ENCODE data around the gene DPY19L1. TPM values are rescaled to one million over a fixed set of nuclear protein-coding genes. Genes with fewer than 3 reads are reported as not detected.

DPY19L1 gene
- total and polyA plus RNA-seq, 5 donors = 11.9 to 36.6 (median 31.5) TPM

DNA sequence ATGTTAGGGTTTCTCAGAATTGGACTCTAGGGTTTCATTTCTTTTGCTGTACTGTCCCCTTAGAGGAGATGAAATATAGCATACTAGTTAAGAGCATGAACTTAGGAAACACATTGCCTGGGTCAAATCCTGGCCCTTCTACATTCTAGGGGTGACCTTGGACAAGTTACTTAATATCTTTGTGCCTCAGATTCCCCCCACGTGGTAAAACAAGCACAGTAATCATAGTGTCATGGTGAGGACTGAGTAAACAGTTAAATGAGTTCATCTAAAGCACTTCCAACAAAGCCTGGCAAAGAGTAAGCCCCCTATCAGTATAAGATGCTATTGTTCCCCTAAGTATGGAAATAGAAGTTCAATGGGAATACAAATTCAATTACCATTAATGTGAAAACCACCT, 5.1 kb downstream of the DPY19L1 start:
- no peaks in the 10 kb centered on the region for H3K27me3 ChIP-seq (ENCODE audit: control insufficient read depth, insufficient read depth)
- no peak for ATAC-seq
- intact Hi-C loops (cut with DNase I) = loop anchor here in 1 of 4 donors (10.0 kb wide), 1 partner anchor 207 kb away; no protein-coding TSS in a partner anchor
- H3K27ac ChIP-seq (ENCODE audit: low read length) = no peak overlapping the region
- WGBS = 16% methylated on average over 1 of the region's 1 CpG
- no peak for DNase-seq
- no peaks in the 10 kb centered on the region for H3K9me3 ChIP-seq (ENCODE audit: control insufficient read depth, low read length)
- H3K4me3 ChIP-seq (ENCODE audit: low read length) = no peak overlapping the region
- peaks cover 3% of the 10 kb centered on the region for H3K4me1 ChIP-seq (ENCODE audit: control insufficient read depth, insufficient read depth, low read length)

DNA sequence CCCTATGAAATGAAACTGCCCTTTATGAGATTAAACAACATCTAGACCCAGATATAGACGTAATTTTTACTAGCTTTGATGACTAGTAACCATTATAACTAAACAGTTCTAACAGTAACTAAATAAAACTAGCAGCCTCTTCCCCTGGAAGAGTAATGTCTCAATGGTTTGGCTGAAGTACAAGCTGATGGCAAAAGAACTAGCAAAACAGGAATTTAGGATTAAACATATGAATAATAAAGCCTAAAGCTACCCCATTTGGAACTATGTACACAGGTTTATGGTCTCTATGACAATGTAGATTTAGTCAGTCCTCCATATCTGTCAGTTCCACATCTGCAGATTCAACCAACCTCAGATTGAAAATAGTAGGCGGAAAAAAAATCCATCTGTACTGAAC, 6.4 kb downstream of the DPY19L1 start:
- intact Hi-C loops (cut with DNase I) = loop anchor here in 1 of 4 donors (10.0 kb wide), 1 partner anchor 206 kb away; no protein-coding TSS in a partner anchor
- Histone ChIP-seq H3K4me1 (ENCODE audit: control insufficient read depth, insufficient read depth, low read length) (peaks cover 3% of the 10 kb centered on the region), H3K9me3 (ENCODE audit: control insufficient read depth, low read length) (no peaks in the 10 kb centered on the region), H3K27me3 (ENCODE audit: control insufficient read depth, insufficient read depth) (no peaks in the 10 kb centered on the region), H3K27ac (ENCODE audit: low read length) (no peak overlapping the region), H3K4me3 (ENCODE audit: low read length) (no peak overlapping the region)
- ATAC-seq (no peak), DNase-seq (no peak)
- 93% methylated on average over 2 of the region's 2 CpGs for WGBS

DNA sequence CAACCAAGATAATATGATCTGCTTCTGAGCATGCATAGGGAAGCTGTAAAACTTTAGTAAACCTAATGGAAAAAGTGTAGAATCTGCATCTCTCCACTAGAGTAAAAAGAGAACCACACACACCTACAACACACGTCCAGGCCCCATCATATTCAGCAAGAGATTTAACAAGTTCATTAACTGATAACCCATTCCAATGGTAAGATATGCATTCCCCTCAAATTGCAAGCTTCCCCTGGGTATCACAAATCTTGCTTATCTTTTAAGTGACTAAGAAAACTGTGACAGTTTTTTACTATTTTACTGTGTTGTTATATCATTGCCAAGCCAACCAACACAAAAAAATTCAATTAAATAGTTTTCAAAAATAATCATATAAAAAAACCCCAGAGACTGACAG, 8.0 kb downstream of the DPY19L1 start:
- DNase-seq (no peak), ATAC-seq (no peak)
- no peaks in the 10 kb centered on the region for H3K27me3 ChIP-seq (ENCODE audit: control insufficient read depth, insufficient read depth)
- H3K4me1 ChIP-seq (ENCODE audit: control insufficient read depth, insufficient read depth, low read length) = peaks cover 2% of the 10 kb centered on the region
- no peak overlapping the region for H3K27ac ChIP-seq (ENCODE audit: low read length)
- no peaks in the 10 kb centered on the region for H3K9me3 ChIP-seq (ENCODE audit: control insufficient read depth, low read length)
- H3K4me3 ChIP-seq (ENCODE audit: low read length) = no peak overlapping the region
- intact Hi-C loops (cut with DNase I) = no loop called here
- WGBS = 67% methylated on average over 1 of the region's 1 CpG

DNA sequence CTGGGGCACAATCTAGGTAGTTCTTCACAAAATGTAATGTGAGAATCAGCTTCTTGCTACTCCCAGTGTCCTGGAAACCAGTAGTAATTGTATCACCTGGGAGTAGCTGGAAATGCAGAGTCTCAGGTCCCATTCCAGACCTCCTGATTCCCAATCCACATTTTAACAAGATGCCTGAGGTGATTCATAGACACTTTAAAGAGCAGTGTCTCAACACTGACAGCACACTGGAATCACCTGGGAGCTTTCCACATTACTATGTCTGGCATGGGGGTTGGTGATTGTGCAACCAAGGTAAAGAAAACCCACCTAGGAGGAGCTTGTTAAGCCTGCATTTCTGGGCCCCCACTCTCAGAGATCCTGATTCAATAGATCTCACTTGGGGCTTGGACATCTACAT, 11.1 kb downstream of the DPY19L1 start:
- intact Hi-C loops (cut with DNase I) = no loop called here
- H3K4me3 ChIP-seq (ENCODE audit: low read length) = no peak overlapping the region
- H3K27me3 ChIP-seq (ENCODE audit: control insufficient read depth, insufficient read depth) = no peaks in the 10 kb centered on the region
- peaks cover 2% of the 10 kb centered on the region for H3K4me1 ChIP-seq (ENCODE audit: control insufficient read depth, insufficient read depth, low read length)
- no peak overlapping the region for H3K27ac ChIP-seq (ENCODE audit: low read length)
- ATAC-seq (no peak), DNase-seq (no peak)
- H3K9me3 ChIP-seq (ENCODE audit: control insufficient read depth, low read length) = no peaks in the 10 kb centered on the region

DNA sequence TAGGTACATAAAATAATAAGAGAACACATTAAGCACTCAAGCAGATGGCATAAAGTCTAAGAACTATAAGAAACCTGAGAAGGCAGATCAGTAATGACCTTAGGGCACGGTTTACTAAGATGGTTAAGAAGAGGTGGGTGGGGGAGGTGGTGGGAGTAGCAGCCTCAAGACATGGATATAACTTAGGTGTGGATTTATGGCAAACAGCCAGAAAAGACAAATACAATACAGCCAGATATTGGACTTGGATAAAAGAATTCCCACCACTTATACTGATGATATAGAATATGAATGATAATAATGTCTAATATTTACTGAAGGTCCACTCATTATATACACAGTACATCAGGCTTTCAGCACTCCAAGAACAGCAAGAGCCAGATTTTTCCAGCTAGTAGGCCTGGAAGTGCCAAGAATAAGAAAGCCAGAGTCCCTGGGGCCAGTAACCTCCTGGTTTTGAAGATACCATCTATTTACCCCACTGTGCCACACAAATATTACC, 11.9 kb downstream of the DPY19L1 start:
- 71% methylated on average over 1 of the region's 1 CpG for WGBS
- H3K27me3 ChIP-seq (ENCODE audit: control insufficient read depth, insufficient read depth) = no peaks in the 10 kb centered on the region
- intact Hi-C loops (cut with DNase I) = no loop called here
- peak in 1 of 2 donors; percentile 49 for ATAC-seq
- DNase-seq = no peak
- H3K27ac ChIP-seq (ENCODE audit: low read length) = no peak overlapping the region
- H3K4me3 ChIP-seq (ENCODE audit: low read length) = no peak overlapping the region
- no peaks in the 10 kb centered on the region for H3K9me3 ChIP-seq (ENCODE audit: control insufficient read depth, low read length)
- peaks cover 2% of the 10 kb centered on the region for H3K4me1 ChIP-seq (ENCODE audit: control insufficient read depth, insufficient read depth, low read length)

DNA sequence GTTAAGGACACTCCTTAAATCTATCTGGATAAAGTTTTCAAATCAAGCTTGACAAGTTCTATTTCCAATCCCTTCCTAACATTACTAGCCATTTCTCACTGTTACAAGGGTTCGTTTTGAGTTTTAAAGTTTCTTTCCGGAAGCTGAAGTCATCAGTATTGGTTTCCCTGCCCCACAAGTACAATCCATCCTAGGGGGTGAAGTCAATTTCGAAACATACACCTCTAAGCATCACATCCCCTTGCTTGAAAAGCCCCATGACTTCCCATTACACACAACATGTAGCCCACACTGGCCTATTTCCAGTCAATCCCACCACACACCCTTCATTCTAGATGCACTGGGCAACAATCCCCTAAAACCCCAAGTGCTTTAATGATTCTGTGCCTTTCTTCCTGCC, 13.0 kb downstream of the DPY19L1 start:
- Histone ChIP-seq H3K4me1 (ENCODE audit: control insufficient read depth, insufficient read depth, low read length) (peaks cover 2% of the 10 kb centered on the region), H3K27me3 (ENCODE audit: control insufficient read depth, insufficient read depth) (no peaks in the 10 kb centered on the region), H3K9me3 (ENCODE audit: control insufficient read depth, low read length) (no peaks in the 10 kb centered on the region), H3K27ac (ENCODE audit: low read length) (no peak overlapping the region), H3K4me3 (ENCODE audit: low read length) (no peak overlapping the region)
- no peak for ATAC-seq
- no peak for DNase-seq
- intact Hi-C loops (cut with DNase I) = no loop called here
- WGBS = 94% methylated on average over 3 of the region's 3 CpGs

DNA sequence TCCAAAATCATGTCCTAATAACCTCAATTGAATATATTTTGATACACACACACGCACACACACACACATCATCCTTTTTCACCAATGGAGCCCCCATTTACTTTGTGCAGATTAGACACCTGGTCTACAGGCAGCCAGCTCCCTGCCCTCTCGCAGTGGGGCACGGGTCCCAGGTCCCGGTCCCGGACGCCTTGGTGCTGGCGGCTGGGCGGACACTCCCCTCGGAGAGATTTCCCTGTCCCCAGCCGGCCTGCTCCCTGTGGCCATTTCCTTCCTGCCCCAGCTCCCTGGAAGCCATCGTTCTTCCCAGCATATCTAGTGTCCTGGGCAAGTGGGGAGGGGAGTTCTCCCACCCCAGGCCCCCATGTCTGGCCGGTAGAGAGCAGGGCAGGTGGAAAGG, 14.6 kb downstream of the DPY19L1 start:
- WGBS = 87% methylated on average over 12 of the region's 12 CpGs
- Histone ChIP-seq H3K27me3 (ENCODE audit: control insufficient read depth, insufficient read depth) (no peaks in the 10 kb centered on the region), H3K9me3 (ENCODE audit: control insufficient read depth, low read length) (no peaks in the 10 kb centered on the region), H3K4me1 (ENCODE audit: control insufficient read depth, insufficient read depth, low read length) (peaks cover 2% of the 10 kb centered on the region), H3K4me3 (ENCODE audit: low read length) (no peak overlapping the region), H3K27ac (ENCODE audit: low read length) (no peak overlapping the region)
- no peak for DNase-seq
- no peak for ATAC-seq
- intact Hi-C loops (cut with DNase I) = no loop called here

DNA sequence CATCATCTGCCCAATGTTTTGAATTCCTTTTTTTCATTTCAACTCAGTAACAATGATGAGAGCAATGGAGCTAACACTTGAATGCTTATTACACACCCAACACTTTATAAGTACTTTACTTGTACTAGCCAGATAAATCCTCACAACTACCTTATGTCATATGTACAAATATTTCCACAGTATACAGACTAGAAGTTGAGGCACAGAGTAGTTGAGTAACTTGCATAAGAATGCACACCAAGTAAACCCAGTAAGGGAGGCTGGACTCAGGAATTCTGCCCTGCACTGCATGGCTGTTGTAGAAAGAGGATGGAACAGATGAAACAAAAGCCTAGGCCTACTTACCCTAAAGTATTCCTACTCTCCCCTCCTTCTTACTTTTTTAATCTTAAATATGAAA, 15.8 kb downstream of the DPY19L1 start:
- Histone ChIP-seq H3K4me1 (ENCODE audit: control insufficient read depth, insufficient read depth, low read length) (peaks cover 2% of the 10 kb centered on the region), H3K27me3 (ENCODE audit: control insufficient read depth, insufficient read depth) (no peaks in the 10 kb centered on the region), H3K9me3 (ENCODE audit: control insufficient read depth, low read length) (no peaks in the 10 kb centered on the region), H3K4me3 (ENCODE audit: low read length) (no peak overlapping the region), H3K27ac (ENCODE audit: low read length) (no peak overlapping the region)
- DNase-seq (no peak), ATAC-seq (no peak)
- intact Hi-C loops (cut with DNase I) = no loop called here

DNA sequence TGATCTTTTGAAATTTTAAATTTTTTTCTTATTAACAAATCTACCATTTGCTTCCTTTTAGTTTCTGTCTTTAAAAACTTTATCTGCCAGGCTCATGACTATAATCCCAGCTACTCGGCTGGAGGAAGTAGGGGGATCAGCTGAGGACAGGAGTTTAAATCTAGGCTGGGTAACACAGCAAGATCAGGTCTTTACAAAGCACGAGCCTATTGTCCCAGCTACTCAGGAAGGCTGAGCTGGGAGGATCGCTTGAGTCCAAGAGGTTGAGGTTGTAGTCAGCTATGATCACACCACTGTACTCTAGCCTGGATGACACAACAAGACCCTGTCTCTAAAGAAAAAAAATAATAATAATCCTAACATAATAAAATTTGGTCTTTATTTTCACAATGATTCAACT, 17.5 kb downstream of the DPY19L1 start:
- intact Hi-C loops (cut with DNase I) = no loop called here
- ATAC-seq = no peak
- WGBS = 68% methylated on average over 3 of the region's 3 CpGs

DNA sequence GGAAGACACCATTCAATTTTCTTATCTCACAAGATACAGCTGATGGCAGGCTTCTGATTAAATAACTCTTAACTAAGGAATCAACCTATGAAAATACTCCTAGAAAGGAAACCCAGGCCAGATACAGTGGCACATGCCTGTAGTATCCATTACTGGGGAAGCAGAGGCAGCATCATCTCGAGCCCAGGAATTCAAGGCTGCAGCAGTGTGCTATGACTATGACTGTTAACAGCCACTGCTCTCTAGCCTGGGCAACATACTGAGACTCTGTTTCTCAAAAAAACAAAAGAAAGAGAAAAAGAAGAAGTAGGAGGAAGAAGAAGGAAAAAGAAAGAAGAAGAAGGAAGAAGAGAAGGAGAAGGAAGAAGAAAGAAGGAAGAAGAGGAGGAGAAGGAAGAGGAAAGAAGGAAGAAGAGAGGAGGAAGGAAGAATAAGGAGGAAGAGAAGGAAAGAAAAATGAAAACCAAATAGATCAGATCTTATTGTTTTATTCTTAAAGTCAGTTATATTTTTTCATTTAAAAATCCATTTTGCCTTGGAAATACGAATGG, 18.0 kb downstream of the DPY19L1 start:
- no peak for ATAC-seq
- intact Hi-C loops (cut with DNase I) = no loop called here
- Histone ChIP-seq H3K4me1 (ENCODE audit: control insufficient read depth, insufficient read depth, low read length) (no peaks in the 10 kb centered on the region), H3K9me3 (ENCODE audit: control insufficient read depth, low read length) (no peaks in the 10 kb centered on the region), H3K4me3 (ENCODE audit: low read length) (no peak overlapping the region), H3K27ac (ENCODE audit: low read length) (no peak overlapping the region), H3K27me3 (ENCODE audit: control insufficient read depth, insufficient read depth) (no peaks in the 10 kb centered on the region)
- whole genome bisulfite sequencing = 86% methylated on average over 2 of the region's 2 CpGs
- DNase-seq = no peak

More for the DNA sequence above, 17.5 kb downstream of the DPY19L1 start:
- Histone ChIP-seq H3K9me3 (ENCODE audit: control insufficient read depth, low read length) (no peaks in the 10 kb centered on the region), H3K4me1 (ENCODE audit: control insufficient read depth, insufficient read depth, low read length) (no peaks in the 10 kb centered on the region), H3K27ac (ENCODE audit: low read length) (no peak overlapping the region), H3K27me3 (ENCODE audit: control insufficient read depth, insufficient read depth) (no peaks in the 10 kb centered on the region), H3K4me3 (ENCODE audit: low read length) (no peak overlapping the region)
- DNase-seq = no peak

DNA sequence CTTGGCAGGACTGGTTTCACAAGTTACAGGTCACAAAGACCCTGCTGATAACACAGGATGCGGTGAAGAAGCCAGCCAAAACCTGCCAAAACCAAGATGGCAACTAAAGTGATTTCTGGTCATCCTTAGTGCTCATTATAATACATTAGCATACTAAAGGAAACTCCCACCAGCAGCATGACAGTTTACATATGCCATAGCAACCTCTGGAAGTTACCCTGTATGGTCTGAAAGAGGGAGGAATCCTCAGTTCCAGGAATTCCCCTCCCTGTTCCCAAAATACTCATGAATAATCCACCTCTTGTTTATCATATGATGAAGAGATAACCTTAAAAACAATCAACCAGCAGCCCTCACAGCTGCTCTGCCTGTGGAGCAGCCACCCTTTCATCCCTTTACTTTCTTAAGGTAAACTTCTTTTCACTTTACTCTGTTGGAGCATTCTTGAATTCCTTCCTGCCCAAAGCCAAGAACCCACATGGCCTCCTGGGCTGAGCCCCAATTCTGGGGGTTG, 21.9 kb downstream of the DPY19L1 start:
- H3K4me3 ChIP-seq (ENCODE audit: low read length) = no peak overlapping the region
- no peaks in the 10 kb centered on the region for H3K9me3 ChIP-seq (ENCODE audit: control insufficient read depth, low read length)
- WGBS = 61% methylated on average over 1 of the region's 1 CpG
- ATAC-seq = peak in 1 of 2 donors; percentile 36
- no peak overlapping the region for H3K27ac ChIP-seq (ENCODE audit: low read length)
- DNase-seq = no peak
- intact Hi-C loops (cut with DNase I) = no loop called here
- H3K4me1 ChIP-seq (ENCODE audit: control insufficient read depth, insufficient read depth, low read length) = no peaks in the 10 kb centered on the region
- no peaks in the 10 kb centered on the region for H3K27me3 ChIP-seq (ENCODE audit: control insufficient read depth, insufficient read depth)

DNA sequence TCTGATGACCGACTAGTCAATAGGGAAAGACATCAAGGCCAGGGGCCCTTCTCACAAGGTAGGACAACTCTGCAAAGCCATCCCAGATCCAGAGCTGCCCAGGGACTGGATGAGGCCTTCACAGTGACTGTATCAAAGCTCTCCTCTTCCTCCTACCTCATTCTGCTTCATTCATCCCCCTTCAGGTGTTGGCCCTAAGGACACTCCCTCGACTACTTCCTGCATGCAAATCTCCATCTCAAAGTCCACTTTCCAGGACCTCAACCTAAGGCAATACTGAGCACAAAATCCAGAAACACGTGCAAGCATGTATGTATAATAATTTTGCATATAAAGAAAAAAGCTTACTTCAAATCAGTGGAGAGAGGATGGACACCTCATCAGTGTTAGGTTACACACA, 25.1 kb downstream of the DPY19L1 start:
- WGBS = 92% methylated on average over 3 of the region's 3 CpGs
- H3K4me3 ChIP-seq (ENCODE audit: low read length) = no peak overlapping the region
- H3K9me3 ChIP-seq (ENCODE audit: control insufficient read depth, low read length) = no peaks in the 10 kb centered on the region
- no peak for DNase-seq
- no peak overlapping the region for H3K27ac ChIP-seq (ENCODE audit: low read length)
- no peak for ATAC-seq
- intact Hi-C loops (cut with DNase I) = no loop called here
- no peaks in the 10 kb centered on the region for H3K4me1 ChIP-seq (ENCODE audit: control insufficient read depth, insufficient read depth, low read length)
- H3K27me3 ChIP-seq (ENCODE audit: control insufficient read depth, insufficient read depth) = no peaks in the 10 kb centered on the region
